ENCODE results near the gene DAPK2.

The DAPK2 gene

DNA sequence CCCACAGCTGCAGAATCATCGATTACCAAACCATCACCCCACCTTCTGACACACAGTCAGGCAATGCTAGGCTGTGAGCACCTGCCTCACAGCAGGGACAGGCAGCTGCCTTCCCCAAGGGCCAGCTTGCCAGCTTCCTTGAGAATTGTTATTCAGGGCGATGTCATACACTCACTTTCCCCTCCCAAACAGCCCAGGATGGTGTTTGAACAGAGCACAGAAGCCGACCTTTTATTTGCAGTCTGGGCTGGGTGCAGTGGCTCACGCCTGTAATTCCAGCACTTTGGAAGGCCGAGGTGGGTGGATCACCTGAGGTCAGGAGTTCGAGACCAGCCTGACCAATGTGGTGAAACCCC is 128.0 kb downstream of the DAPK2 start:
- TF ChIP-seq, protein P1, sequence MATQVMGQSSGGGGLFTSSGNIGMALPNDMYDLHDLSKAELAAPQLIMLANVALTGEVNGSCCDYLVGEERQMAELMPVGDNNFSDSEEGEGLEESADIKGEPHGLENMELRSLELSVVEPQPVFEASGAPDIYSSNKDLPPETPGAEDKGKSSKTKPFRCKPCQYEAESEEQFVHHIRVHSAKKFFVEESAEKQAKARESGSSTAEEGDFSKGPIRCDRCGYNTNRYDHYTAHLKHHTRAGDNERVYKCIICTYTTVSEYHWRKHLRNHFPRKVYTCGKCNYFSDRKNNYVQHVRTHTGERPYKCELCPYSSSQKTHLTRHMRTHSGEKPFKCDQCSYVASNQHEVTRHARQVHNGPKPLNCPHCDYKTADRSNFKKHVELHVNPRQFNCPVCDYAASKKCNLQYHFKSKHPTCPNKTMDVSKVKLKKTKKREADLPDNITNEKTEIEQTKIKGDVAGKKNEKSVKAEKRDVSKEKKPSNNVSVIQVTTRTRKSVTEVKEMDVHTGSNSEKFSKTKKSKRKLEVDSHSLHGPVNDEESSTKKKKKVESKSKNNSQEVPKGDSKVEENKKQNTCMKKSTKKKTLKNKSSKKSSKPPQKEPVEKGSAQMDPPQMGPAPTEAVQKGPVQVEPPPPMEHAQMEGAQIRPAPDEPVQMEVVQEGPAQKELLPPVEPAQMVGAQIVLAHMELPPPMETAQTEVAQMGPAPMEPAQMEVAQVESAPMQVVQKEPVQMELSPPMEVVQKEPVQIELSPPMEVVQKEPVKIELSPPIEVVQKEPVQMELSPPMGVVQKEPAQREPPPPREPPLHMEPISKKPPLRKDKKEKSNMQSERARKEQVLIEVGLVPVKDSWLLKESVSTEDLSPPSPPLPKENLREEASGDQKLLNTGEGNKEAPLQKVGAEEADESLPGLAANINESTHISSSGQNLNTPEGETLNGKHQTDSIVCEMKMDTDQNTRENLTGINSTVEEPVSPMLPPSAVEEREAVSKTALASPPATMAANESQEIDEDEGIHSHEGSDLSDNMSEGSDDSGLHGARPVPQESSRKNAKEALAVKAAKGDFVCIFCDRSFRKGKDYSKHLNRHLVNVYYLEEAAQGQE (IDR thresholded peaks at IDR 0.05; ENCODE audit: insufficient read depth in 1 of 2, low read depth in 2 of 2, low read length in 2 of 2): no peak
- TF ChIP-seq TAF1 (IDR thresholded peaks at IDR 0.05; ENCODE audit: borderline replicate concordance, insufficient read depth, low read length) (no peak), SIN3A (IDR thresholded peaks at IDR 0.05; ENCODE audit: borderline replicate concordance, insufficient read depth, low read length) (no peak), POLR2AphosphoS5 (IDR thresholded peaks at IDR 0.05; ENCODE audit: low read depth, low read length) (no peak), FOXP2 (optimal IDR thresholded peaks at IDR 0.05; ENCODE audit: borderline replicate concordance, extremely low read depth, extremely low read length, insufficient read depth) (no peak)

- TF ChIP-seq TAF1 (IDR thresholded peaks at IDR 0.05; ENCODE audit: borderline replicate concordance, insufficient read depth, low read length): no peak
- no peak for TF ChIP-seq FOXP2 (optimal IDR thresholded peaks at IDR 0.05; ENCODE audit: borderline replicate concordance, extremely low read depth, extremely low read length, insufficient read depth)
Observed at GRCh38 chr15:63917588-63918316, 128.5 kb downstream of the DAPK2 start.

- TF ChIP-seq SIN3A (IDR thresholded peaks at IDR 0.05; ENCODE audit: borderline replicate concordance, insufficient read depth, low read length) (no peak), TAF1 (IDR thresholded peaks at IDR 0.05; ENCODE audit: borderline replicate concordance, insufficient read depth, low read length) (no peak)
Observed at GRCh38 chr15:63915873-63916771, 130.2 kb downstream of the DAPK2 start.

GRCh38 chr15:63915209-63915872 is 130.9 kb downstream of the DAPK2 start:
- no peak for TF ChIP-seq SIN3A (IDR thresholded peaks at IDR 0.05; ENCODE audit: borderline replicate concordance, insufficient read depth, low read length)
- no peak for TF ChIP-seq TAF1 (IDR thresholded peaks at IDR 0.05; ENCODE audit: borderline replicate concordance, insufficient read depth, low read length)
- no peak for TF ChIP-seq POLR2AphosphoS5 (IDR thresholded peaks at IDR 0.05; ENCODE audit: low read depth, low read length)
- no peak for TF ChIP-seq FOXP2 (optimal IDR thresholded peaks at IDR 0.05; ENCODE audit: borderline replicate concordance, extremely low read depth, extremely low read length, insufficient read depth)
- TF ChIP-seq, protein P1 (IDR thresholded peaks at IDR 0.05; ENCODE audit: insufficient read depth in 1 of 2, low read depth in 2 of 2, low read length in 2 of 2): no peak

GRCh38 chr15:63913786-63914315 is 132.4 kb downstream of the DAPK2 start:
- TF ChIP-seq, protein P1 (IDR thresholded peaks at IDR 0.05; ENCODE audit: insufficient read depth in 1 of 2, low read depth in 2 of 2, low read length in 2 of 2): no peak
- no peak for TF ChIP-seq TAF1 (IDR thresholded peaks at IDR 0.05; ENCODE audit: borderline replicate concordance, insufficient read depth, low read length)
- TF ChIP-seq SIN3A (IDR thresholded peaks at IDR 0.05; ENCODE audit: borderline replicate concordance, insufficient read depth, low read length): no peak
- TF ChIP-seq POLR2AphosphoS5 (IDR thresholded peaks at IDR 0.05; ENCODE audit: low read depth, low read length): no peak
- no peak for TF ChIP-seq FOXP2 (optimal IDR thresholded peaks at IDR 0.05; ENCODE audit: borderline replicate concordance, extremely low read depth, extremely low read length, insufficient read depth)

Measured in PFSK-1 (cell line).